Stimulated activated CD4-positive, alpha-beta T cell treated with anti-CD3 and anti-CD28 coated beads, Interleukin-12 subunit alpha, Interleukin-12 subunit beta, amount 100 ng/mL, for 48 hours (primary cell): ENCODE measurements around the gene FYB1.
"Not testable (repeated sequence)": the region's sequence is repeated elsewhere in the genome, so short reads cannot be mapped to it uniquely, and the experiment has no call there.

ENCODE experiments used
- DNase-seq, 3 donors: peaks; one replicate each; pipeline ENCODE4 v3.0.0-alpha.2; 2020; ENCODE audit warnings: low read depth in 2 of 3, low spot score in 1 of 3

Gene FYB1

GRCh38 chr5:39189292-39189955 is 29.9 kb downstream of the FYB1 start:
- DNase-seq = no peak

- DNase-seq = no peak
Measured at GRCh38 chr5:39187831-39188731, 31.3 kb downstream of the FYB1 start.

- no peak for DNase-seq
Measured at GRCh38 chr5:39186722-39187539, 32.4 kb downstream of the FYB1 start.

- no peak for DNase-seq
Measured at GRCh38 chr5:39186289-39186688, 33.1 kb downstream of the FYB1 start.

GRCh38 chr5:39185761-39186160 is 33.6 kb downstream of the FYB1 start:
- DNase-seq = no peak

- not testable (repeated sequence) for DNase-seq
Measured at GRCh38 chr5:39179561-39179960, 39.8 kb downstream of the FYB1 start.

- no peak for DNase-seq
Measured at GRCh38 chr5:39178861-39179260, 40.5 kb downstream of the FYB1 start.

- DNase-seq = no peak
Measured at GRCh38 chr5:39178171-39178570, 41.2 kb downstream of the FYB1 start.

- no peak for DNase-seq
Measured at GRCh38 chr5:39177631-39177964, 41.8 kb downstream of the FYB1 start.

GRCh38 chr5:39176759-39177630 is 42.4 kb downstream of the FYB1 start:
- no peak for DNase-seq

- DNase-seq = peak in 1 of 3 donors; percentile 56
Measured at GRCh38 chr5:39175273-39175955, 43.9 kb downstream of the FYB1 start.

GRCh38 chr5:39173069-39173468 is 46.3 kb downstream of the FYB1 start:
- no peak for DNase-seq

GRCh38 chr5:39172593-39172992 is 46.8 kb downstream of the FYB1 start:
- no peak for DNase-seq

GRCh38 chr5:39171647-39172046 is 47.7 kb downstream of the FYB1 start:
- DNase-seq = no peak

GRCh38 chr5:39169081-39169480 is 50.3 kb downstream of the FYB1 start:
- DNase-seq = no peak

- no peak for DNase-seq
Measured at GRCh38 chr5:39167972-39168342, 51.4 kb downstream of the FYB1 start.

GRCh38 chr5:39167141-39167971 is 52.0 kb downstream of the FYB1 start:
- DNase-seq = no peak

GRCh38 chr5:39164529-39165402 is 54.6 kb downstream of the FYB1 start:
- no peak for DNase-seq
